ENCODE data around the gene MT1X. TPM values are rescaled to one million over a fixed set of nuclear protein-coding genes. Genes with fewer than 3 reads are reported as not detected.
A peak's percentile ranks its signal among the peaks of the same experiment; 100 is the strongest.

Gene MT1X
- total and polyA plus RNA-seq, 2 of the 13 experiments (the other 11 are each of a cell fraction or from before 2014, with no cell fraction given) = 19.7 to 288 TPM

GRCh38 chr16:56667581-56668571, 14.4 kb upstream of the MT1X start, which contains the start of gene MT1G (continued):
- TF ChIP-seq JUN (CRISPR knock-in tag; IDR thresholded peaks at IDR 0.05) = no peak
- no peak for TF ChIP-seq JUNB (CRISPR knock-in tag; IDR thresholded peaks at IDR 0.05; ENCODE audit: borderline replicate concordance)
- no peak for TF ChIP-seq MLLT10 (CRISPR knock-in tag; IDR thresholded peaks at IDR 0.05)
- no peak for TF ChIP-seq ZNF737 (CRISPR knock-in tag; IDR thresholded peaks at IDR 0.05; ENCODE audit: borderline replicate concordance)
- no peak; the same call in 1 of the 2 replicates for TF ChIP-seq ISL2 (CRISPR knock-in tag; IDR thresholded peaks at IDR 0.05)
- no peak for TF ChIP-seq ZNF615 (CRISPR knock-in tag; IDR thresholded peaks at IDR 0.05; ENCODE audit: borderline replicate concordance)
- TF ChIP-seq HHEX (CRISPR knock-in tag; IDR thresholded peaks at IDR 0.05) = no peak
- no peak for TF ChIP-seq ZBTB42 (CRISPR knock-in tag; IDR thresholded peaks at IDR 0.05)
- TF ChIP-seq PHF5A (CRISPR knock-in tag; IDR thresholded peaks at IDR 0.05; ENCODE audit: low read depth, unreplicated experiment) = no peak
- TF ChIP-seq SRSF4 (IDR thresholded peaks at IDR 0.05; ENCODE audit: low read depth, low read length, poor library complexity, severe bottlenecking) = no peak
- TF ChIP-seq ZFP41 (CRISPR knock-in tag; IDR thresholded peaks at IDR 0.05; ENCODE audit: borderline replicate concordance) = no peak
- no peak for TF ChIP-seq ZXDC (CRISPR knock-in tag; IDR thresholded peaks at IDR 0.05)
- TF ChIP-seq BCL6 (CRISPR knock-in tag; IDR thresholded peaks at IDR 0.05) = no peak
- peak; percentile 54; the same call in 1 of the 2 replicates for TF ChIP-seq SALL1 (CRISPR knock-in tag; IDR thresholded peaks at IDR 0.05)
- 0 out of 2 replicates have a peak, but pooled peaks have one; percentile 42 for TF ChIP-seq CREBL2 (CRISPR knock-in tag; IDR thresholded peaks at IDR 0.05; ENCODE audit: borderline replicate concordance)
- no peak for TF ChIP-seq BRCA1 (CRISPR knock-in tag; IDR thresholded peaks at IDR 0.05)
- no peak for TF ChIP-seq HBP1 (CRISPR knock-in tag; IDR thresholded peaks at IDR 0.05; ENCODE audit: low read depth)
- no peak for TF ChIP-seq PRMT3 (CRISPR knock-in tag; IDR thresholded peaks at IDR 0.05; ENCODE audit: borderline replicate concordance, low read depth)
- peak; percentile 20; the same call in 1 of the 2 replicates for TF ChIP-seq ARID4A (CRISPR knock-in tag; IDR thresholded peaks at IDR 0.05; ENCODE audit: borderline replicate concordance)
- peak; percentile 49; the same call in 1 of the 2 replicates for TF ChIP-seq SAP130 (CRISPR knock-in tag; IDR thresholded peaks at IDR 0.05; ENCODE audit: low read depth)
- no peak for TF ChIP-seq ZNF570 (CRISPR knock-in tag; IDR thresholded peaks at IDR 0.05; ENCODE audit: borderline replicate concordance)

Measured in HepG2 (cell line).